Uterine smooth muscle cell (primary cell): ENCODE measurements around the gene ZNRF3. TPM values are rescaled to one million over a fixed set of nuclear protein-coding genes. Genes with fewer than 3 reads are reported as not detected.

Experiments
- total RNA-seq: library from RNA; depleted of rRNA; stranded (reverse); fragments of >200 nt; gene quantifications from 2 replicates; pipeline ENCODE4 v1.2.3, GENCODE V29; 2014

ZNRF3 gene
- 4.8 and 5.1 TPM in 2 replicates for total RNA-seq

DNA sequence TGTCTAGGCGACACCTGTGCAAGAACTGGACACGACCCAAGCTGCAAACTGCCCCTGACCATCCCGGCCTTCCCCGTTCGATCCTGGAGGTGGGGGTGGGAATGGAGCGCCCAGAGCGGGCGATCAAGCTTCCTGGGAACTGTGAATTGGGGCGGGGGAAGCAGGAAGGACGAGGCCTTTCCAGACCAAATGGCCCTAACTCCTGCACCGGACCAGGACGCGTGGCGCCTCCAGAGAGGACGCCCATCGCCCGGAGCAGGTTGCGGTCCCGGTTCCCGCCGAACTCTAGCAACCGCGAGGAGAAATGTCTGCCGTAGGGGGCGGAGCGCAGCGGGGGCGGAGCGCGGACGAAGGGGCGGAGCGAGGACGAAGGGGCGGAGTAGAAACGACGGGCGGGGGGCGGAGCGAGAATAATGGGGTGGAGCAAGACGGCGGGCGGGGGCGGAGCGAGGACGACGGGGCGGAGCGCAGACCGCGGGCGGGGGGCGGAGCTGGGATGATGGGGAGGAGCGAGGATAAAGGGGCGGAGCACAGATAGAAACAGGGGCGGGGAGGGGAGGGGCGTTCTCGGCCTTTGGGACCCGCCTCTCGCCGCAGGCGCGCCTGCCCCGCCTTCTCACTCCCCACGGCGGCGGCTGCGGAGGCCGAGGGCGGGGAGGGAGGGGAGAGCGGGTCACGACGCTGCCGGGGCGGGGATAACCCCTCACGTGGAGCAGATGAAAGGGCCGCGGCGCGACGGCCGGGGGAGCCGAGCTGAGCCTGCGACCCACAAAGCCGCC, at the start of gene ZNRF3:
TSS of gene ZNRF3 (plus strand) at position 695 of the 779 bp plus-strand sequence. CDS start 195 bp downstream, outside the sequence.

DNA sequence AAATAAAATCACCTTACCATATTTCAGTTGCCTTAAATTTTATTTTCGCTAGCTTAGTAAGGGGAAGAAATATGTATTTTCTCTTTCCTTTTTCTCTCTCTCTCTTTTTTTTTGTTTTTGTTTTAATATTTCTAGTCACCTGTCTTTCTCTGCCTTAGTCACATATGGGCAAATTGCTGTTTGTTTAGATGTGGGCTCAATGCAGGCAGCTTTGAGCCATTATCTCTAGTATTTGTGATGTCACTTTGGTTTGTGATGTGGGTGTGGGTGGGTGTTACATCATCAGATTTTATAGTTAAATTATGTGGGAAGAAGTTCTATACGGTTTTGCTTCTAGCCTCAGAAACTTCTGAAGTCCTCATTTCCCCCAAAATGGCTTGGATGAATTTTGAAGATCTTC, 178.4 kb downstream of the ZNRF3 start, which contains the start of gene C22orf31:
TSS of gene C22orf31 (minus strand) at position 59 of the 400 bp plus-strand sequence. CDS start at position 20, 39 bp downstream.

DNA sequence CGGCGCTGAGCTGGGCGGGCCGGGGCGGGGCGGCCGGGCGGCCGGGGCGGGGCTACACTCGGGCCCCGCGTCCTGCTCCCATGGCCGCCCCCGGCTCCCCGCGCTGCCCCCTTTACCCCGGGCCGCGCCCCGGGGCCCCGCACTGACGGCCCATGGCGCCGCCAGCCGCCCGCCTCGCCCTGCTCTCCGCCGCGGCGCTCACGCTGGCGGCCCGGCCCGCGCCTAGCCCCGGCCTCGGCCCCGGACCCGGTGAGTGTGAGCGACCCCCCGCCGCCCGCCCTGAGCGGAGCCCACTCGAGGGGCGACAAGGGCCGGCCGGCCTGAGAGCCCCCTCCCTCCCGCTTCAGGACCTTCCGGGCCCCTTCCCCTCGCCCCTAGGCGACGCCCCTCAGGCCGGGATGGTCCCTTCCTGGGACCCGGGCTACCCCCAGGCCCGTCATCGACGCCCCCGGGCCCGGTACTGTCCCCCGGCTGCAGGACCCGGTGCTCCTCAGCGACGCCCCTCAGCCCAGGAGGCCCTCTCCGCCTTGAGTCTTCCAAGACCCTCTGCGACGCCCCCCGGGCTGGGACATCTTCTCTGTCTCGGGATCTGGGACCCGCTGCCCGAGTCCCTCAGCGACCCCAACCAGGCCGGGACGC, 189.7 kb downstream of the ZNRF3 start, which contains the start of gene KREMEN1:
TSS of gene KREMEN1 (plus strand) at position 57 of the 639 bp plus-strand sequence. CDS start at position 153, 96 bp downstream.

Other genes with a start within 250 kb of the ZNRF3 start
- 21.8 and 31.4 TPM in 2 replicates for gene TTC28, start 203.7 kb upstream of the ZNRF3 start, total RNA-seq
- gene CHEK2, start 141.8 kb upstream of the ZNRF3 start, total RNA-seq = 20.6 and 30.1 TPM in 2 replicates
- gene HSCB, start 141.5 kb upstream of the ZNRF3 start, total RNA-seq = 18.1 and 18.8 TPM in 2 replicates
- gene CCDC117, start 110.9 kb upstream of the ZNRF3 start, total RNA-seq = 15.2 and 15.9 TPM in 2 replicates
- 303 and 354 TPM in 2 replicates for gene XBP1, start 83.0 kb upstream of the ZNRF3 start, total RNA-seq
- gene C22orf31, start 178.3 kb downstream of the ZNRF3 start, total RNA-seq = not detected in 2 replicates
- gene KREMEN1, start 189.5 kb downstream of the ZNRF3 start, total RNA-seq = 3.1 and 6.6 TPM in 2 replicates